GM23338 (cell line): Measurements from ENCODE around the gene SDHAF4.
A peak's percentile ranks its signal among the peaks of the same experiment; 100 is the strongest.

Experiments used
- CREB1 ChIP-seq: fragments of 250-450 bp; sonication (Bioruptor Pico); IDR thresholded peaks from 2 replicates; pipeline ENCODE4 v1.5.0; 2020; ENCODE audit warnings: low read depth, mild to moderate bottlenecking, moderate library complexity
- EZH2 ChIP-seq: fragments of 200-600 bp; sonication (generic); IDR thresholded peaks from one replicate; pipeline ENCODE4 v1.8.0; 2017; ENCODE audit warnings: antibody characterized with exemption, mild to moderate bottlenecking, low read depth; ENCODE audit not compliant: unreplicated experiment
- EZH2phosphoT487 ChIP-seq: fragments of 200-600 bp; sonication (generic); IDR thresholded peaks from one replicate; pipeline ENCODE4 v1.8.1; 2018; ENCODE audit warnings: antibody characterized with exemption; ENCODE audit not compliant: unreplicated experiment
- JUNB ChIP-seq: IDR thresholded peaks from one replicate; pipeline ENCODE4 v1.6.1; 2016; ENCODE audit warnings: antibody characterized with exemption; ENCODE audit not compliant: unreplicated experiment
- NANOG ChIP-seq: IDR thresholded peaks from 2 replicates; pipeline ENCODE4 v1.6.1; 2016; ENCODE audit warnings: antibody characterized with exemption, borderline replicate concordance
- POLR2AphosphoS5 ChIP-seq: IDR thresholded peaks from 2 replicates; pipeline ENCODE4 v1.6.1; 2016; ENCODE audit warnings: antibody characterized with exemption, low read depth
- ZNF114 ChIP-seq: fragments of 250-450 bp; sonication (Bioruptor Pico); IDR thresholded peaks from 2 replicates; pipeline ENCODE4 v1.5.0; 2020; ENCODE audit warnings: mild to moderate bottlenecking, moderate library complexity
- ZNF331 ChIP-seq: fragments of 250-450 bp; sonication (Bioruptor Pico); IDR thresholded peaks from 2 replicates; pipeline ENCODE4 v1.5.0; 2020; ENCODE audit warnings: low read depth, mild to moderate bottlenecking, moderate library complexity
- TF ChIP-seq, protein P1 (sequence below), 2 experiments: fragments of 200-600 bp in 1 of 2; sonication (generic) in 1 of 2; conservative IDR thresholded peaks; 2 replicates each; pipeline versions ENCODE4 v1.5.1 to v1.6.1; 2016 to 2017; ENCODE audit warnings: antibody characterized with exemption in 2 of 2, low read depth in 2 of 2, mild to moderate bottlenecking in 2 of 2, moderate library complexity in 1 of 2
- TF ChIP-seq, protein P2 (sequence below): IDR thresholded peaks from one replicate; pipeline ENCODE4 v1.6.1; 2018; ENCODE audit warnings: antibody characterized with exemption; ENCODE audit not compliant: unreplicated experiment
- TF ChIP-seq, protein P3 (sequence below): IDR thresholded peaks from 2 replicates; pipeline ENCODE4 v1.6.1; 2016; ENCODE audit warnings: antibody characterized with exemption
- TF ChIP-seq, protein P4 (sequence below): fragments of 250-450 bp; sonication (Bioruptor Pico); IDR thresholded peaks from 2 replicates; pipeline ENCODE4 v1.5.0; 2020; ENCODE audit warnings: mild to moderate bottlenecking, moderate library complexity

DNA sequence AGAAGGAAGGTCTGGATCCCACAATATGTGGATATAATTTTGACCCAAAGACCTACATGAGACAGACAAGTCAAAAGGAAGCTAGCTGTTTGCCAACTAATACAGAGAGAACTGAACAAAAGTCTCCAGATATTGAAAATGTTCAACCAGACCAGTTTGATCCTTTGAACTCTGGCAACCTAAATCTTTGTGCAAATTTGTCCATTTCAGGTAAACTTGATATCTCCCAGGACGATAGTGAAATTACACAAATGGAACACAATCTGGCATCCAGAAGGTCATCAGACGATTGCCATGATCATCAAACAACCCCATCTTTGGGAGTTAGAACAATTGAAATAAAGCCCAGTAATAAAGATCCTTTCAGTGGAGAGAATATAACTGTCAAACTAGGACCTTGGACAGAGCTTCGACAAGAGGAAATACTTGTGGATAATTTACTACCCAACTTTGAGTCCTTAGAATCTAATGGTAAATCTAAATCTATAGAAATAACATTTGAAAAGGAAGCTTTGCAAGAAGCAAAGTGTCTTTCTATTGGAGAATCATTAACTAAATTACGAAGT lies 41.9 kb upstream of the SDHAF4 start:
- TF ChIP-seq EZH2 (no peak), EZH2phosphoT487 (no peak), CREB1 (CRISPR knock-in tag) (no peak), JUNB (no peak), POLR2AphosphoS5 (no peak), ZNF331 (CRISPR knock-in tag) (no peak), NANOG (no peak), ZNF114 (CRISPR knock-in tag) (no peak)
- TF ChIP-seq, protein P1, sequence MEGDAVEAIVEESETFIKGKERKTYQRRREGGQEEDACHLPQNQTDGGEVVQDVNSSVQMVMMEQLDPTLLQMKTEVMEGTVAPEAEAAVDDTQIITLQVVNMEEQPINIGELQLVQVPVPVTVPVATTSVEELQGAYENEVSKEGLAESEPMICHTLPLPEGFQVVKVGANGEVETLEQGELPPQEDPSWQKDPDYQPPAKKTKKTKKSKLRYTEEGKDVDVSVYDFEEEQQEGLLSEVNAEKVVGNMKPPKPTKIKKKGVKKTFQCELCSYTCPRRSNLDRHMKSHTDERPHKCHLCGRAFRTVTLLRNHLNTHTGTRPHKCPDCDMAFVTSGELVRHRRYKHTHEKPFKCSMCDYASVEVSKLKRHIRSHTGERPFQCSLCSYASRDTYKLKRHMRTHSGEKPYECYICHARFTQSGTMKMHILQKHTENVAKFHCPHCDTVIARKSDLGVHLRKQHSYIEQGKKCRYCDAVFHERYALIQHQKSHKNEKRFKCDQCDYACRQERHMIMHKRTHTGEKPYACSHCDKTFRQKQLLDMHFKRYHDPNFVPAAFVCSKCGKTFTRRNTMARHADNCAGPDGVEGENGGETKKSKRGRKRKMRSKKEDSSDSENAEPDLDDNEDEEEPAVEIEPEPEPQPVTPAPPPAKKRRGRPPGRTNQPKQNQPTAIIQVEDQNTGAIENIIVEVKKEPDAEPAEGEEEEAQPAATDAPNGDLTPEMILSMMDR (conservative IDR thresholded peaks at IDR 0.05; ENCODE audit: low read depth in 2 of 2) = no peak
- TF ChIP-seq, protein P2, sequence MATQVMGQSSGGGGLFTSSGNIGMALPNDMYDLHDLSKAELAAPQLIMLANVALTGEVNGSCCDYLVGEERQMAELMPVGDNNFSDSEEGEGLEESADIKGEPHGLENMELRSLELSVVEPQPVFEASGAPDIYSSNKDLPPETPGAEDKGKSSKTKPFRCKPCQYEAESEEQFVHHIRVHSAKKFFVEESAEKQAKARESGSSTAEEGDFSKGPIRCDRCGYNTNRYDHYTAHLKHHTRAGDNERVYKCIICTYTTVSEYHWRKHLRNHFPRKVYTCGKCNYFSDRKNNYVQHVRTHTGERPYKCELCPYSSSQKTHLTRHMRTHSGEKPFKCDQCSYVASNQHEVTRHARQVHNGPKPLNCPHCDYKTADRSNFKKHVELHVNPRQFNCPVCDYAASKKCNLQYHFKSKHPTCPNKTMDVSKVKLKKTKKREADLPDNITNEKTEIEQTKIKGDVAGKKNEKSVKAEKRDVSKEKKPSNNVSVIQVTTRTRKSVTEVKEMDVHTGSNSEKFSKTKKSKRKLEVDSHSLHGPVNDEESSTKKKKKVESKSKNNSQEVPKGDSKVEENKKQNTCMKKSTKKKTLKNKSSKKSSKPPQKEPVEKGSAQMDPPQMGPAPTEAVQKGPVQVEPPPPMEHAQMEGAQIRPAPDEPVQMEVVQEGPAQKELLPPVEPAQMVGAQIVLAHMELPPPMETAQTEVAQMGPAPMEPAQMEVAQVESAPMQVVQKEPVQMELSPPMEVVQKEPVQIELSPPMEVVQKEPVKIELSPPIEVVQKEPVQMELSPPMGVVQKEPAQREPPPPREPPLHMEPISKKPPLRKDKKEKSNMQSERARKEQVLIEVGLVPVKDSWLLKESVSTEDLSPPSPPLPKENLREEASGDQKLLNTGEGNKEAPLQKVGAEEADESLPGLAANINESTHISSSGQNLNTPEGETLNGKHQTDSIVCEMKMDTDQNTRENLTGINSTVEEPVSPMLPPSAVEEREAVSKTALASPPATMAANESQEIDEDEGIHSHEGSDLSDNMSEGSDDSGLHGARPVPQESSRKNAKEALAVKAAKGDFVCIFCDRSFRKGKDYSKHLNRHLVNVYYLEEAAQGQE = peak; percentile 54
- TF ChIP-seq, protein P3, sequence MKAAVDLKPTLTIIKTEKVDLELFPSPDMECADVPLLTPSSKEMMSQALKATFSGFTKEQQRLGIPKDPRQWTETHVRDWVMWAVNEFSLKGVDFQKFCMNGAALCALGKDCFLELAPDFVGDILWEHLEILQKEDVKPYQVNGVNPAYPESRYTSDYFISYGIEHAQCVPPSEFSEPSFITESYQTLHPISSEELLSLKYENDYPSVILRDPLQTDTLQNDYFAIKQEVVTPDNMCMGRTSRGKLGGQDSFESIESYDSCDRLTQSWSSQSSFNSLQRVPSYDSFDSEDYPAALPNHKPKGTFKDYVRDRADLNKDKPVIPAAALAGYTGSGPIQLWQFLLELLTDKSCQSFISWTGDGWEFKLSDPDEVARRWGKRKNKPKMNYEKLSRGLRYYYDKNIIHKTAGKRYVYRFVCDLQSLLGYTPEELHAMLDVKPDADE = no peak
- TF ChIP-seq, protein P4, sequence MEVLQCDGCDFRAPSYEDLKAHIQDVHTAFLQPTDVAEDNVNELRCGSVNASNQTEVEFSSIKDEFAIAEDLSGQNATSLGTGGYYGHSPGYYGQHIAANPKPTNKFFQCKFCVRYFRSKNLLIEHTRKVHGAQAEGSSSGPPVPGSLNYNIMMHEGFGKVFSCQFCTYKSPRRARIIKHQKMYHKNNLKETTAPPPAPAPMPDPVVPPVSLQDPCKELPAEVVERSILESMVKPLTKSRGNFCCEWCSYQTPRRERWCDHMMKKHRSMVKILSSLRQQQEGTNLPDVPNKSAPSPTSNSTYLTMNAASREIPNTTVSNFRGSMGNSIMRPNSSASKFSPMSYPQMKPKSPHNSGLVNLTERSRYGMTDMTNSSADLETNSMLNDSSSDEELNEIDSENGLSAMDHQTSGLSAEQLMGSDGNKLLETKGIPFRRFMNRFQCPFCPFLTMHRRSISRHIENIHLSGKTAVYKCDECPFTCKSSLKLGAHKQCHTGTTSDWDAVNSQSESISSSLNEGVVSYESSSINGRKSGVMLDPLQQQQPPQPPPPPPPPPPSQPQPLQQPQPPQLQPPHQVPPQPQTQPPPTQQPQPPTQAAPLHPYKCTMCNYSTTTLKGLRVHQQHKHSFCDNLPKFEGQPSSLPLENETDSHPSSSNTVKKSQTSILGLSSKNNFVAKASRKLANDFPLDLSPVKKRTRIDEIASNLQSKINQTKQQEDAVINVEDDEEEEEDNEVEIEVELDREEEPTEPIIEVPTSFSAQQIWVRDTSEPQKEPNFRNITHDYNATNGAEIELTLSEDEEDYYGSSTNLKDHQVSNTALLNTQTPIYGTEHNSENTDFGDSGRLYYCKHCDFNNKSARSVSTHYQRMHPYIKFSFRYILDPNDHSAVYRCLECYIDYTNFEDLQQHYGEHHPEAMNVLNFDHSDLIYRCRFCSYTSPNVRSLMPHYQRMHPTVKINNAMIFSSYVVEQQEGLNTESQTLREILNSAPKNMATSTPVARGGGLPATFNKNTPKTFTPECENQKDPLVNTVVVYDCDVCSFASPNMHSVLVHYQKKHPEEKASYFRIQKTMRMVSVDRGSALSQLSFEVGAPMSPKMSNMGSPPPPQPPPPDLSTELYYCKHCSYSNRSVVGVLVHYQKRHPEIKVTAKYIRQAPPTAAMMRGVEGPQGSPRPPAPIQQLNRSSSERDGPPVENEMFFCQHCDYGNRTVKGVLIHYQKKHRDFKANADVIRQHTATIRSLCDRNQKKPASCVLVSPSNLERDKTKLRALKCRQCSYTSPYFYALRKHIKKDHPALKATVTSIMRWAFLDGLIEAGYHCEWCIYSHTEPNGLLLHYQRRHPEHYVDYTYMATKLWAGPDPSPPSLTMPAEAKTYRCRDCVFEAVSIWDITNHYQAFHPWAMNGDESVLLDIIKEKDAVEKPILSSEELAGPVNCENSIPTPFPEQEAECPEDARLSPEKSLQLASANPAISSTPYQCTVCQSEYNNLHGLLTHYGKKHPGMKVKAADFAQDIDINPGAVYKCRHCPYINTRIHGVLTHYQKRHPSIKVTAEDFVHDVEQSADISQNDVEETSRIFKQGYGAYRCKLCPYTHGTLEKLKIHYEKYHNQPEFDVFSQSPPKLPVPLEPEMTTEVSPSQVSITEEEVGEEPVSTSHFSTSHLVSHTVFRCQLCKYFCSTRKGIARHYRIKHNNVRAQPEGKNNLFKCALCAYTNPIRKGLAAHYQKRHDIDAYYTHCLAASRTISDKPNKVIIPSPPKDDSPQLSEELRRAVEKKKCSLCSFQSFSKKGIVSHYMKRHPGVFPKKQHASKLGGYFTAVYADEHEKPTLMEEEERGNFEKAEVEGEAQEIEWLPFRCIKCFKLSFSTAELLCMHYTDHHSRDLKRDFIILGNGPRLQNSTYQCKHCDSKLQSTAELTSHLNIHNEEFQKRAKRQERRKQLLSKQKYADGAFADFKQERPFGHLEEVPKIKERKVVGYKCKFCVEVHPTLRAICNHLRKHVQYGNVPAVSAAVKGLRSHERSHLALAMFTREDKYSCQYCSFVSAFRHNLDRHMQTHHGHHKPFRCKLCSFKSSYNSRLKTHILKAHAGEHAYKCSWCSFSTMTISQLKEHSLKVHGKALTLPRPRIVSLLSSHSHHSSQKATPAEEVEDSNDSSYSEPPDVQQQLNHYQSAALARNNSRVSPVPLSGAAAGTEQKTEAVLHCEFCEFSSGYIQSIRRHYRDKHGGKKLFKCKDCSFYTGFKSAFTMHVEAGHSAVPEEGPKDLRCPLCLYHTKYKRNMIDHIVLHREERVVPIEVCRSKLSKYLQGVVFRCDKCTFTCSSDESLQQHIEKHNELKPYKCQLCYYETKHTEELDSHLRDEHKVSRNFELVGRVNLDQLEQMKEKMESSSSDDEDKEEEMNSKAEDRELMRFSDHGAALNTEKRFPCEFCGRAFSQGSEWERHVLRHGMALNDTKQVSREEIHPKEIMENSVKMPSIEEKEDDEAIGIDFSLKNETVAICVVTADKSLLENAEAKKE (CRISPR knock-in tag) = no peak
